Gastrocnemius medialis (tissue), 4 donors: ENCODE measurements around the gene DCHS2.

ENCODE experiments used
- POLR2A ChIP-seq, 2 donors: fragments of 450-650 bp; IDR thresholded peaks; one replicate each; pipeline ENCODE4 v1.6.1; 2017; ENCODE audit warnings: antibody characterized with exemption in 2 of 2, mild to moderate bottlenecking in 2 of 2, moderate library complexity in 2 of 2
- TF ChIP-seq, protein P1 (sequence below), 5 experiments: fragments of 450-650 bp in 3 of 5; fragments of 200-600 bp in 2 of 5; sonication (generic) in 2 of 5; IDR thresholded peaks in 4 of 5; conservative IDR thresholded peaks in 1 of 5; 1 replicate in 4 of 5; 2 replicates in 1 of 5; pipeline ENCODE4 v1.5.1; 2016 to 2019; ENCODE audit warnings: antibody characterized with exemption in 5 of 5, mild to moderate bottlenecking in 3 of 5, moderate library complexity in 3 of 5

DNA sequence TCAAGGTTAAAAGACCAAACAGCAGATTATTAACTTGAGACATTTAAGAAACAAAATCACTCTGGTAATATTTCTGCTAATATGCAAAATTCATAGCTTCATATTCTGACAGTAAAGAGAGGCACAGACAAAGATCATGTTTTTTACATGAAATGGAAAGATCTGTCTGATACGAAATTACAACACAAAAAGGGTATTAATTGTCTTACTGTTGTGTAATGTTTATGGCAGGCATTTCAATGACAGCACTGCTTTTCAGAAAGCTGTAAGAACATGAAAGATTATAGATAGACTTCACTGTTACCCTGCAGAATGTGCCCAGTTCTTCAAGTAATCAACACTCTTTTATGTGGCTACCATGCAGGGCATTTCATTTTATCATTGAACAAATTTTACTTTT lies 15.4 kb downstream of the DCHS2 start:
- TF ChIP-seq, protein P1, sequence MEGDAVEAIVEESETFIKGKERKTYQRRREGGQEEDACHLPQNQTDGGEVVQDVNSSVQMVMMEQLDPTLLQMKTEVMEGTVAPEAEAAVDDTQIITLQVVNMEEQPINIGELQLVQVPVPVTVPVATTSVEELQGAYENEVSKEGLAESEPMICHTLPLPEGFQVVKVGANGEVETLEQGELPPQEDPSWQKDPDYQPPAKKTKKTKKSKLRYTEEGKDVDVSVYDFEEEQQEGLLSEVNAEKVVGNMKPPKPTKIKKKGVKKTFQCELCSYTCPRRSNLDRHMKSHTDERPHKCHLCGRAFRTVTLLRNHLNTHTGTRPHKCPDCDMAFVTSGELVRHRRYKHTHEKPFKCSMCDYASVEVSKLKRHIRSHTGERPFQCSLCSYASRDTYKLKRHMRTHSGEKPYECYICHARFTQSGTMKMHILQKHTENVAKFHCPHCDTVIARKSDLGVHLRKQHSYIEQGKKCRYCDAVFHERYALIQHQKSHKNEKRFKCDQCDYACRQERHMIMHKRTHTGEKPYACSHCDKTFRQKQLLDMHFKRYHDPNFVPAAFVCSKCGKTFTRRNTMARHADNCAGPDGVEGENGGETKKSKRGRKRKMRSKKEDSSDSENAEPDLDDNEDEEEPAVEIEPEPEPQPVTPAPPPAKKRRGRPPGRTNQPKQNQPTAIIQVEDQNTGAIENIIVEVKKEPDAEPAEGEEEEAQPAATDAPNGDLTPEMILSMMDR (IDR thresholded peaks at IDR 0.05 in 4 of 5, conservative IDR thresholded peaks at IDR 0.05 in 1 of 5) = no peak
- no peak for TF ChIP-seq POLR2A (IDR thresholded peaks at IDR 0.05)
